OCI-M2 (cell line): ENCODE results near the gene KPNA4.
"Not testable (repeated sequence)": the region's sequence is repeated elsewhere in the genome, so short reads cannot be mapped to it uniquely, and the experiment has no call there.

Experiments used
- DNase-seq: peaks from one replicate; lab custom pipeline; 2025; ENCODE audit not compliant: unreplicated experiment; lab: John Stamatoyannopoulos, UW

KPNA4 gene

GRCh38 chr3:160573955-160574525 lies 8.7 kb upstream of the KPNA4 start:
- DNase-seq, result not testable (repeated sequence)

GRCh38 chr3:160569894-160570652 lies 4.7 kb upstream of the KPNA4 start:
- no peak for DNase-seq

GRCh38 chr3:160568989-160569388 lies 3.6 kb upstream of the KPNA4 start:
- no peak for DNase-seq

GRCh38 chr3:160567774-160568173 lies 2.4 kb upstream of the KPNA4 start:
- DNase-seq, result no peak

- no peak for DNase-seq
Measured at GRCh38 chr3:160566499-160566898, 1.1 kb upstream of the KPNA4 start.

- no peak for DNase-seq
Measured at GRCh38 chr3:160564949-160565441, 376 bp downstream of the KPNA4 start.

- DNase-seq, result no peak
Measured at GRCh38 chr3:160564258-160564911, 986 bp downstream of the KPNA4 start.

GRCh38 chr3:160562952-160563351 lies 2.4 kb downstream of the KPNA4 start:
- DNase-seq, result no peak

GRCh38 chr3:160557571-160557970 lies 7.8 kb downstream of the KPNA4 start:
- DNase-seq, result no peak

GRCh38 chr3:160556141-160556540 lies 9.2 kb downstream of the KPNA4 start:
- DNase-seq, result no peak

GRCh38 chr3:160554980-160555379 lies 10.4 kb downstream of the KPNA4 start:
- no peak for DNase-seq

GRCh38 chr3:160553827-160554226 lies 11.5 kb downstream of the KPNA4 start:
- no peak for DNase-seq

- no peak for DNase-seq
Measured at GRCh38 chr3:160546727-160547126, 18.6 kb downstream of the KPNA4 start.

GRCh38 chr3:160545504-160545871 lies 19.9 kb downstream of the KPNA4 start:
- DNase-seq, result no peak

- DNase-seq, result no peak
Measured at GRCh38 chr3:160544844-160545503, 20.4 kb downstream of the KPNA4 start.

- DNase-seq, result no peak
Measured at GRCh38 chr3:160540551-160540950, 24.8 kb downstream of the KPNA4 start.

GRCh38 chr3:160538895-160539294 lies 26.5 kb downstream of the KPNA4 start:
- no peak for DNase-seq

- DNase-seq, result no peak
Measured at GRCh38 chr3:160537729-160538128, 27.6 kb downstream of the KPNA4 start.

GRCh38 chr3:160532371-160532770 lies 33.0 kb downstream of the KPNA4 start:
- DNase-seq, result no peak

- no peak for DNase-seq
Measured at GRCh38 chr3:160531311-160531710, 34.1 kb downstream of the KPNA4 start.

GRCh38 chr3:160516391-160516790 lies 49.0 kb downstream of the KPNA4 start:
- not testable (repeated sequence) for DNase-seq

- no peak for DNase-seq
Measured at GRCh38 chr3:160501325-160501724, 64.0 kb downstream of the KPNA4 start.
